ENCODE data around the gene SLC38A3. TPM values are rescaled to one million over a fixed set of nuclear protein-coding genes. Genes with fewer than 3 reads are reported as not detected.

The SLC38A3 gene
- total and polyA plus RNA-seq, 9 of the 15 experiments (the other 6 are each of a cell fraction or from before 2014, with no cell fraction given) = 0.09 to 0.38 (median 0.16) TPM; not detected in 6

DNA sequence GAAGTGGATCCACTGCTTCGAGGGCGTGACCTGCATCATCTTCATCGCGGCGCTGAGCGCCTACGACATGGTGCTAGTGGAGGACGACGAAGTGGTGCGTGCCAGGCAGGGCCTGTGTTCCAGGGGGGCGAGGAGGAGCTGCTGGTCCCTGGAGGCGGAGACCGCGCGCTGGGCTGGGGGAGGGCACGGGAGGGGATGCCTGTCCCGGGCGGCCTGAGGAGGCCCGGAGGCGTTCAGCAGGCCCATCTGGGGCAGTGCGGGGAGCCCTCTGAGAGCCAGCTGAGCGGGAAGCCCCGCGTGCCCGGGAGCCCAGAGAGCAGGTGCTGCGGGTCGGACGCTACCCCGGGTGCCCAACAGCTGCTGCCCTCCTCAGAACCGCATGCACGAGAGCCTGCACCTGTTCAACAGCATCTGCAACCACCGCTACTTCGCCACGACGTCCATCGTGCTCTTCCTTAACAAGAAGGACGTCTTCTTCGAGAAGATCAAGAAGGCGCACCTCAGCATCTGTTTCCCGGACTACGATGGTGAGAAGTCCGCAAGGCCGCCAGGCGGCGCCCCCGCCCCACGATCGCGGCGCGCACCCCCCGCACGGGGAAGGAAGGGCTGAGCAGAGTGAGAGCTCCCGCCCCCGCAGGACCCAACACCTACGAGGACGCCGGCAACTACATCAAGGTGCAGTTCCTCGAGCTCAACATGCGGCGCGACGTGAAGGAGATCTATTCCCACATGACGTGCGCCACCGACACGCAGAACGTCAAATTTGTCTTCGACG, 10.8 kb upstream of the SLC38A3 start (continued):
- TF ChIP-seq, protein P1, sequence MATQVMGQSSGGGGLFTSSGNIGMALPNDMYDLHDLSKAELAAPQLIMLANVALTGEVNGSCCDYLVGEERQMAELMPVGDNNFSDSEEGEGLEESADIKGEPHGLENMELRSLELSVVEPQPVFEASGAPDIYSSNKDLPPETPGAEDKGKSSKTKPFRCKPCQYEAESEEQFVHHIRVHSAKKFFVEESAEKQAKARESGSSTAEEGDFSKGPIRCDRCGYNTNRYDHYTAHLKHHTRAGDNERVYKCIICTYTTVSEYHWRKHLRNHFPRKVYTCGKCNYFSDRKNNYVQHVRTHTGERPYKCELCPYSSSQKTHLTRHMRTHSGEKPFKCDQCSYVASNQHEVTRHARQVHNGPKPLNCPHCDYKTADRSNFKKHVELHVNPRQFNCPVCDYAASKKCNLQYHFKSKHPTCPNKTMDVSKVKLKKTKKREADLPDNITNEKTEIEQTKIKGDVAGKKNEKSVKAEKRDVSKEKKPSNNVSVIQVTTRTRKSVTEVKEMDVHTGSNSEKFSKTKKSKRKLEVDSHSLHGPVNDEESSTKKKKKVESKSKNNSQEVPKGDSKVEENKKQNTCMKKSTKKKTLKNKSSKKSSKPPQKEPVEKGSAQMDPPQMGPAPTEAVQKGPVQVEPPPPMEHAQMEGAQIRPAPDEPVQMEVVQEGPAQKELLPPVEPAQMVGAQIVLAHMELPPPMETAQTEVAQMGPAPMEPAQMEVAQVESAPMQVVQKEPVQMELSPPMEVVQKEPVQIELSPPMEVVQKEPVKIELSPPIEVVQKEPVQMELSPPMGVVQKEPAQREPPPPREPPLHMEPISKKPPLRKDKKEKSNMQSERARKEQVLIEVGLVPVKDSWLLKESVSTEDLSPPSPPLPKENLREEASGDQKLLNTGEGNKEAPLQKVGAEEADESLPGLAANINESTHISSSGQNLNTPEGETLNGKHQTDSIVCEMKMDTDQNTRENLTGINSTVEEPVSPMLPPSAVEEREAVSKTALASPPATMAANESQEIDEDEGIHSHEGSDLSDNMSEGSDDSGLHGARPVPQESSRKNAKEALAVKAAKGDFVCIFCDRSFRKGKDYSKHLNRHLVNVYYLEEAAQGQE (IDR thresholded peaks at IDR 0.05; ENCODE audit: borderline replicate concordance) = peak; percentile 94
- TF ChIP-seq, protein P1 (CRISPR knock-in tag; IDR thresholded peaks at IDR 0.05; ENCODE audit: low read depth) = no peak
- no peak for TF ChIP-seq ZNF165 (CRISPR knock-in tag; IDR thresholded peaks at IDR 0.05; ENCODE audit: borderline replicate concordance)
- TF ChIP-seq MYC (IDR thresholded peaks at IDR 0.05; ENCODE audit: low read depth, low read length) = 0 out of 2 replicates have a peak, but pooled peaks have one; percentile 16
- no peak for TF ChIP-seq MYC (CRISPR knock-in tag; IDR thresholded peaks at IDR 0.05; ENCODE audit: borderline replicate concordance, low read depth)
- TF ChIP-seq, protein P2, sequence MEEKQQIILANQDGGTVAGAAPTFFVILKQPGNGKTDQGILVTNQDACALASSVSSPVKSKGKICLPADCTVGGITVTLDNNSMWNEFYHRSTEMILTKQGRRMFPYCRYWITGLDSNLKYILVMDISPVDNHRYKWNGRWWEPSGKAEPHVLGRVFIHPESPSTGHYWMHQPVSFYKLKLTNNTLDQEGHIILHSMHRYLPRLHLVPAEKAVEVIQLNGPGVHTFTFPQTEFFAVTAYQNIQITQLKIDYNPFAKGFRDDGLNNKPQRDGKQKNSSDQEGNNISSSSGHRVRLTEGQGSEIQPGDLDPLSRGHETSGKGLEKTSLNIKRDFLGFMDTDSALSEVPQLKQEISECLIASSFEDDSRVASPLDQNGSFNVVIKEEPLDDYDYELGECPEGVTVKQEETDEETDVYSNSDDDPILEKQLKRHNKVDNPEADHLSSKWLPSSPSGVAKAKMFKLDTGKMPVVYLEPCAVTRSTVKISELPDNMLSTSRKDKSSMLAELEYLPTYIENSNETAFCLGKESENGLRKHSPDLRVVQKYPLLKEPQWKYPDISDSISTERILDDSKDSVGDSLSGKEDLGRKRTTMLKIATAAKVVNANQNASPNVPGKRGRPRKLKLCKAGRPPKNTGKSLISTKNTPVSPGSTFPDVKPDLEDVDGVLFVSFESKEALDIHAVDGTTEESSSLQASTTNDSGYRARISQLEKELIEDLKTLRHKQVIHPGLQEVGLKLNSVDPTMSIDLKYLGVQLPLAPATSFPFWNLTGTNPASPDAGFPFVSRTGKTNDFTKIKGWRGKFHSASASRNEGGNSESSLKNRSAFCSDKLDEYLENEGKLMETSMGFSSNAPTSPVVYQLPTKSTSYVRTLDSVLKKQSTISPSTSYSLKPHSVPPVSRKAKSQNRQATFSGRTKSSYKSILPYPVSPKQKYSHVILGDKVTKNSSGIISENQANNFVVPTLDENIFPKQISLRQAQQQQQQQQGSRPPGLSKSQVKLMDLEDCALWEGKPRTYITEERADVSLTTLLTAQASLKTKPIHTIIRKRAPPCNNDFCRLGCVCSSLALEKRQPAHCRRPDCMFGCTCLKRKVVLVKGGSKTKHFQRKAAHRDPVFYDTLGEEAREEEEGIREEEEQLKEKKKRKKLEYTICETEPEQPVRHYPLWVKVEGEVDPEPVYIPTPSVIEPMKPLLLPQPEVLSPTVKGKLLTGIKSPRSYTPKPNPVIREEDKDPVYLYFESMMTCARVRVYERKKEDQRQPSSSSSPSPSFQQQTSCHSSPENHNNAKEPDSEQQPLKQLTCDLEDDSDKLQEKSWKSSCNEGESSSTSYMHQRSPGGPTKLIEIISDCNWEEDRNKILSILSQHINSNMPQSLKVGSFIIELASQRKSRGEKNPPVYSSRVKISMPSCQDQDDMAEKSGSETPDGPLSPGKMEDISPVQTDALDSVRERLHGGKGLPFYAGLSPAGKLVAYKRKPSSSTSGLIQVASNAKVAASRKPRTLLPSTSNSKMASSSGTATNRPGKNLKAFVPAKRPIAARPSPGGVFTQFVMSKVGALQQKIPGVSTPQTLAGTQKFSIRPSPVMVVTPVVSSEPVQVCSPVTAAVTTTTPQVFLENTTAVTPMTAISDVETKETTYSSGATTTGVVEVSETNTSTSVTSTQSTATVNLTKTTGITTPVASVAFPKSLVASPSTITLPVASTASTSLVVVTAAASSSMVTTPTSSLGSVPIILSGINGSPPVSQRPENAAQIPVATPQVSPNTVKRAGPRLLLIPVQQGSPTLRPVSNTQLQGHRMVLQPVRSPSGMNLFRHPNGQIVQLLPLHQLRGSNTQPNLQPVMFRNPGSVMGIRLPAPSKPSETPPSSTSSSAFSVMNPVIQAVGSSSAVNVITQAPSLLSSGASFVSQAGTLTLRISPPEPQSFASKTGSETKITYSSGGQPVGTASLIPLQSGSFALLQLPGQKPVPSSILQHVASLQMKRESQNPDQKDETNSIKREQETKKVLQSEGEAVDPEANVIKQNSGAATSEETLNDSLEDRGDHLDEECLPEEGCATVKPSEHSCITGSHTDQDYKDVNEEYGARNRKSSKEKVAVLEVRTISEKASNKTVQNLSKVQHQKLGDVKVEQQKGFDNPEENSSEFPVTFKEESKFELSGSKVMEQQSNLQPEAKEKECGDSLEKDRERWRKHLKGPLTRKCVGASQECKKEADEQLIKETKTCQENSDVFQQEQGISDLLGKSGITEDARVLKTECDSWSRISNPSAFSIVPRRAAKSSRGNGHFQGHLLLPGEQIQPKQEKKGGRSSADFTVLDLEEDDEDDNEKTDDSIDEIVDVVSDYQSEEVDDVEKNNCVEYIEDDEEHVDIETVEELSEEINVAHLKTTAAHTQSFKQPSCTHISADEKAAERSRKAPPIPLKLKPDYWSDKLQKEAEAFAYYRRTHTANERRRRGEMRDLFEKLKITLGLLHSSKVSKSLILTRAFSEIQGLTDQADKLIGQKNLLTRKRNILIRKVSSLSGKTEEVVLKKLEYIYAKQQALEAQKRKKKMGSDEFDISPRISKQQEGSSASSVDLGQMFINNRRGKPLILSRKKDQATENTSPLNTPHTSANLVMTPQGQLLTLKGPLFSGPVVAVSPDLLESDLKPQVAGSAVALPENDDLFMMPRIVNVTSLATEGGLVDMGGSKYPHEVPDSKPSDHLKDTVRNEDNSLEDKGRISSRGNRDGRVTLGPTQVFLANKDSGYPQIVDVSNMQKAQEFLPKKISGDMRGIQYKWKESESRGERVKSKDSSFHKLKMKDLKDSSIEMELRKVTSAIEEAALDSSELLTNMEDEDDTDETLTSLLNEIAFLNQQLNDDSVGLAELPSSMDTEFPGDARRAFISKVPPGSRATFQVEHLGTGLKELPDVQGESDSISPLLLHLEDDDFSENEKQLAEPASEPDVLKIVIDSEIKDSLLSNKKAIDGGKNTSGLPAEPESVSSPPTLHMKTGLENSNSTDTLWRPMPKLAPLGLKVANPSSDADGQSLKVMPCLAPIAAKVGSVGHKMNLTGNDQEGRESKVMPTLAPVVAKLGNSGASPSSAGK (IDR thresholded peaks at IDR 0.05) = peak; percentile 92

Data from K562 (cell line).